ENCODE data around the gene TIAM1.

DNA sequence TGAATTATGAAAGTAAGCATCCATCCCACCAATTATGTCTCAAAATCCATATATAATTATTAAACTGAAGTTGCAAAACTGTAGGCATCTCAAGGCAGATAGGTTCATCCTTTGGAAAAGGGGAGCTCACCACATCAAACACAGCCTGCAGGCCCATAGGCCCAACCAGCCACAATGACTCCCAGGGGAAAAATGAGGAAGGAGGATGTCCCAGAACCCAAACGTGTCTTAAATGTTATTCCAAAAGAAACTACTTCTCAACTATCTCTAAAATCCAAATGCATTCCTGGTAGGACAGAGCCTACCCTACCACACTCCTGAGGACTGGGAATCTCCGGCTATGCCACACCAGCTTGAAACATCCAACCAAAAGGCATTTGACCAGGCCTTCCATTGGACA lies 12.8 kb downstream of the TIAM1 start:
- TF ChIP-seq CTCF (conservative IDR thresholded peaks at IDR 0.05) (no peak), EZH2 (IDR thresholded peaks at IDR 0.05; ENCODE audit: low read depth) (no peak)

Measured in PC-9 (cell line).